Spleen (tissue), 11 donors: ENCODE measurements around the gene MB. TPM values are rescaled to one million over a fixed set of nuclear protein-coding genes. Genes with fewer than 3 reads are reported as not detected.
A peak's percentile ranks its signal among the peaks of the same experiment; 100 is the strongest.

Source experiments
- DNase-seq: peaks from one replicate; pipeline ENCODE4 v3.0.0-alpha.2; 2020
- H3K27ac ChIP-seq, 8 donors: fragments of 200-600 bp; sonication (generic) in 7 of 8; 1 replicate in 4 of 8; 2 replicates in 4 of 8; pipeline versions ENCODE4 v1.5.0 to v1.8.0; 2016 to 2021; ENCODE audit warnings: inconsistent platforms in 4 of 8, mild to moderate bottlenecking in 4 of 8, moderate library complexity in 1 of 8
- H3K27me3 ChIP-seq, 7 donors: fragments of 200-600 bp; sonication (generic) in 6 of 7; replicated peaks in 1 of 7; 1 replicate in 4 of 7; 2 replicates in 3 of 7; pipeline versions ENCODE4 v1.5.0 to v1.8.0; 2016 to 2021; ENCODE audit warnings: inconsistent platforms in 3 of 7, mild to moderate bottlenecking in 1 of 7
- H3K36me3 ChIP-seq, 6 donors: fragments of 200-600 bp; sonication (generic) in 5 of 6; 1 replicate in 4 of 6; 2 replicates in 2 of 6; pipeline versions ENCODE4 v1.5.0 to v1.8.0; 2016 to 2021; ENCODE audit warnings: inconsistent platforms in 2 of 6
- H3K4me1 ChIP-seq, 6 donors: fragments of 200-600 bp; sonication (generic) in 5 of 6; 1 replicate in 3 of 6; 2 replicates in 3 of 6; pipeline versions ENCODE4 v1.5.0 to v1.8.0; 2016 to 2021; ENCODE audit warnings: inconsistent platforms in 3 of 6
- H3K4me3 ChIP-seq, 8 donors: fragments of 200-600 bp; sonication (generic) in 7 of 8; 1 replicate in 4 of 8; 2 replicates in 4 of 8; pipeline versions ENCODE4 v1.5.0 to v1.8.0; 2016 to 2021; ENCODE audit warnings: inconsistent platforms in 4 of 8, mild to moderate bottlenecking in 4 of 8, moderate library complexity in 2 of 8
- H3K9me3 ChIP-seq, 8 donors: fragments of 200-600 bp; sonication (generic) in 7 of 8; 1 replicate in 4 of 8; 2 replicates in 4 of 8; pipeline versions ENCODE4 v1.5.0 to v1.8.0; 2016 to 2021; ENCODE audit warnings: inconsistent platforms in 4 of 8
- POLR2A ChIP-seq, 3 donors: fragments of 450-650 bp; IDR thresholded peaks; one replicate each; pipeline ENCODE4 v1.5.1; 2017; ENCODE audit warnings: antibody characterized with exemption in 3 of 3, mild to moderate bottlenecking in 1 of 3
- POLR2AphosphoS5 ChIP-seq, 3 donors: sonication (generic); formaldehyde crosslinking; IDR thresholded peaks; one replicate each; pipeline ENCODE4 v1.5.1; 2017; ENCODE audit warnings: antibody characterized with exemption in 3 of 3
- WGBS, 5 donors: extraction: QIAGEN DNeasy Blood & Tissue Kit in 3 of 5; methylation state at CpG; one replicate each; pipeline versions ENCODE4 v1.1.5 to v1.1.7; 2013 to 2018; 5-methylcytosine and 5-hydroxymethylcytosine counted together
- intact Hi-C: fragments of 100-400 bp; cut with DNase I; formaldehyde crosslinking; loops from one replicate; pipeline ENCODE4 v1.15.0; 2023; ENCODE audit warnings: low total_unique reads
- polyA plus RNA-seq, 3 donors: library from polyadenylated mRNA; stranded (reverse); fragments of 200-250 nt; gene quantifications; one replicate each; pipeline ENCODE4 v1.2.1, GENCODE V29; 2013
- total RNA-seq, 7 donors: library from RNA; depleted of rRNA in 3 of 7; stranded (reverse); fragments of >200 nt in 3 of 7; fragmentation: NEBNext Ultra II Directional in 4 of 7; extraction: Animal tissue kit (Norgen Biotek cat#: 25700) in 4 of 7; gene quantifications; one replicate each; pipeline versions ENCODE4 v1.1.0 to v1.2.1, GENCODE V29; 2016 to 2021
- TF ChIP-seq, protein P1 (sequence below), 11 experiments: fragments of 200-600 bp in 7 of 11; fragments of 450-650 bp in 4 of 11; sonication (generic) in 4 of 11; IDR thresholded peaks in 8 of 11; conservative IDR thresholded peaks in 3 of 11; 1 replicate in 7 of 11; 2 replicates in 4 of 11; pipeline versions ENCODE4 v1.4.0 to v1.8.0; 2016 to 2021; ENCODE audit warnings: antibody characterized with exemption in 11 of 11, inconsistent platforms in 4 of 11, mild to moderate bottlenecking in 1 of 11
- donor health status: healthy with polysubstance abuse.
- donor health status: DM: no; HTN: no; CAD: no; lungs with moderate emphysema.
- donor health status: DM: no; HTN: no; CAD: no.
- donor health status: Bipolar disorder and iron deficiency.
- donor health status: healthy.
- donor health status: DM: no; HTN: no; CAD: no.
- donor health status: DM: yes; HTN: yes; CAD: no.

MB gene
- total and polyA plus RNA-seq, 10 donors: 0.64 to 5.0 (median 1.1) TPM; not detected in 6

DNA sequence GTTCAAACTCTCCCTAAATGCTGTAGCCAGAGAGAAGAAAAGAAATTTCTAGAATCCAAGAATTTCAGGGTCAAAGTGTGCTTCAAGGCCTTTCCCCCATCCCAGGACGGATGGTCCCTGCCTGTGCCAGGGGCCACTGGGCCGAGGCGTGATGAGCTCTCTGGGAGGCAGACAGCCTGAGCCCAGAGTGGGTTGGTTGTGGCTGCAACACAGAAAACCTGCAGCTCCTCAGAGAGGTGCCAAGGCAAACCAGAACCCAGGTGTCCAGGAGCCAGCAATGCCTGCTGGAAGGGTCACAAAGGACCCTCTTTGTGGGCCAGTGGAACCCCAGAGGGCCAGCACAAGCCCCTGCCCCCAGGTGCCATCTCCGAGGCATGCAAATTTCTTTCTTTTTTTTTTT is 28.5 kb upstream of the MB start:
- Histone ChIP-seq H3K27me3 (no peaks in the 10 kb centered on the region), H3K9me3 (no peaks in the 10 kb centered on the region), H3K4me3 (no peak overlapping the region), H3K4me1 (peaks cover 23 to 46% (median 37%) of the 10 kb centered on the region in 6 donors), H3K36me3 (no peaks in the 10 kb centered on the region), H3K27ac (peak overlapping the region in 2 of 8 donors; percentile 95 to 96)
- 85 to 93% (median 90%) methylated on average over 4 of the region's 4 CpGs for WGBS, 5 donors
- TF ChIP-seq, protein P1, sequence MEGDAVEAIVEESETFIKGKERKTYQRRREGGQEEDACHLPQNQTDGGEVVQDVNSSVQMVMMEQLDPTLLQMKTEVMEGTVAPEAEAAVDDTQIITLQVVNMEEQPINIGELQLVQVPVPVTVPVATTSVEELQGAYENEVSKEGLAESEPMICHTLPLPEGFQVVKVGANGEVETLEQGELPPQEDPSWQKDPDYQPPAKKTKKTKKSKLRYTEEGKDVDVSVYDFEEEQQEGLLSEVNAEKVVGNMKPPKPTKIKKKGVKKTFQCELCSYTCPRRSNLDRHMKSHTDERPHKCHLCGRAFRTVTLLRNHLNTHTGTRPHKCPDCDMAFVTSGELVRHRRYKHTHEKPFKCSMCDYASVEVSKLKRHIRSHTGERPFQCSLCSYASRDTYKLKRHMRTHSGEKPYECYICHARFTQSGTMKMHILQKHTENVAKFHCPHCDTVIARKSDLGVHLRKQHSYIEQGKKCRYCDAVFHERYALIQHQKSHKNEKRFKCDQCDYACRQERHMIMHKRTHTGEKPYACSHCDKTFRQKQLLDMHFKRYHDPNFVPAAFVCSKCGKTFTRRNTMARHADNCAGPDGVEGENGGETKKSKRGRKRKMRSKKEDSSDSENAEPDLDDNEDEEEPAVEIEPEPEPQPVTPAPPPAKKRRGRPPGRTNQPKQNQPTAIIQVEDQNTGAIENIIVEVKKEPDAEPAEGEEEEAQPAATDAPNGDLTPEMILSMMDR (IDR thresholded peaks at IDR 0.05 in 8 of 11, conservative IDR thresholded peaks at IDR 0.05 in 3 of 11): no peak
- TF ChIP-seq POLR2AphosphoS5 (IDR thresholded peaks at IDR 0.05) (no peak), POLR2A (IDR thresholded peaks at IDR 0.05) (no peak)
- peak; percentile 77 for DNase-seq
- intact Hi-C loops: no loop called here

DNA sequence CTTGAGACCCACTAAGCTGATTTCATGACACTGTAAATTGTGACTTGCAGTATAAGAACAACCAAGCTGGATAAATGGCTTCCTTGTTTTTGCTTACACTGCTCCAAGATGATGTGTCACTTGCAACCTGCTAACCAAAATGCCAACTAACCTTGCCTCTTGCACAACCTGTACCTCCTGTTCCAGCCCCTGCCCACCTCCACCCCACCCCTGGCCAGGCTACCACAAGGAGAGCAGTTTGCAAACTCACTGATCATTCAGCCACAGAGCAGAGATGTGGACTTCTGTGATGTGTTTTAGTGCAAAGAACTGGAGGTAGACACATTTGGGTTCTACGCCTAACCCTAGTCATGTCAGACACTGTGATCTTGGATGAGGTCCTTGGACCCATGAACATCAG is 26.9 kb upstream of the MB start:
- Histone ChIP-seq H3K4me3 (no peak overlapping the region), H3K27ac (no peak overlapping the region), H3K36me3 (no peaks in the 10 kb centered on the region), H3K4me1 (peaks cover 12 to 30% (median 20%) of the 10 kb centered on the region in 6 donors), H3K27me3 (no peaks in the 10 kb centered on the region), H3K9me3 (no peaks in the 10 kb centered on the region)
- DNase-seq: peak; percentile 25
- TF ChIP-seq POLR2AphosphoS5 (IDR thresholded peaks at IDR 0.05) (no peak), POLR2A (IDR thresholded peaks at IDR 0.05) (no peak)
- TF ChIP-seq, protein P1 (IDR thresholded peaks at IDR 0.05 in 8 of 11, conservative IDR thresholded peaks at IDR 0.05 in 3 of 11): no peak
- 92 to 100% (median 100%) methylated on average over 1 of the region's 1 CpG for WGBS, 5 donors
- intact Hi-C loops: no loop called here

- H3K9me3 ChIP-seq: no peaks in the 10 kb centered on the region
- TF ChIP-seq, protein P1 (IDR thresholded peaks at IDR 0.05 in 8 of 11, conservative IDR thresholded peaks at IDR 0.05 in 3 of 11): no peak
- TF ChIP-seq POLR2AphosphoS5 (IDR thresholded peaks at IDR 0.05) (peak in 1 of 3 donors; percentile 9), POLR2A (IDR thresholded peaks at IDR 0.05) (no peak)
- peak; percentile 47 for DNase-seq
- H3K36me3 ChIP-seq: no peaks in the 10 kb centered on the region
- intact Hi-C loops: no loop called here
- H3K4me3 ChIP-seq: no peak overlapping the region
- no peaks in the 10 kb centered on the region for H3K27me3 ChIP-seq
- peak overlapping the region in 2 of 8 donors; percentile 4 to 6 for H3K27ac ChIP-seq
- H3K4me1 ChIP-seq: peaks cover 5 to 27% (median 8%) of the 10 kb centered on the region in 6 donors
- WGBS, 5 donors: 79 to 88% (median 87%) methylated on average over 2 of the region's 2 CpGs; no CpG with 5 or more reads in 1 of the 5 donors
Observed at GRCh38 chr22:35642305-35642741, 25.2 kb upstream of the MB start.

DNA sequence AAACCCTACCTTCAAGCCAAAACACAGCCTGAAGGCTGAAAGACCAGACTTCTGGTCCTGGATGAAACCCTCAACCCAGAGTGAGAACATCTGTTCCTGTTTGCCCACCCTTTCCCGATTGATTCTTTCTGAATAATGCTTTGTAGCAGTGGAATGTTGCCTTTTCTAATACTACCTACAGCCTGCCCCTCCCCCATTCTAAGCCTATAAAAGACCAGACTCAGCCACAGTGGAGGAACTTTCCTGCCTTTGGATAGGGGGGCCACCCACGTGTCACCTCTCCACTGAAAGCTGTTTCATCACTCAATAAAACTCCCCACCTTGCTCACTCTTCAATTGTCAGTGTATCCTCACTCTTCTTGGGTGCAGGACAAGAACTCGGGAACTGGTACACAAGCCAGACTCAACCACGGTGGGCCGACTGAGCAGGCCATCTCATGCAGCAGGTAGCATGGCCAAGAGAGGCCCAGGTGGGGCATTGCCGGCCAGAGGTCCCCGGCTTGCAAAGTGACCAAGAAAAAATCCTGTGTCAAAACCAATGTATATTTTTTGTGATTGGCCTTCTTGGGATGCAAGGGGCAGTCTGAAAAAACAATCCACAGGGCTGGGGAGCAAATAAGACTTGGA is 24.5 kb upstream of the MB start:
- H3K4me1 ChIP-seq: peaks cover 0 to 23% (median 1%) of the 10 kb centered on the region in 6 donors
- H3K27me3 ChIP-seq: no peaks in the 10 kb centered on the region
- DNase-seq: peak; percentile 51
- no peak for TF ChIP-seq POLR2AphosphoS5 (IDR thresholded peaks at IDR 0.05)
- TF ChIP-seq POLR2A (IDR thresholded peaks at IDR 0.05): no peak
- TF ChIP-seq, protein P1 (IDR thresholded peaks at IDR 0.05 in 8 of 11, conservative IDR thresholded peaks at IDR 0.05 in 3 of 11): no peak
- H3K27ac ChIP-seq: no peak overlapping the region
- no peaks in the 10 kb centered on the region for H3K36me3 ChIP-seq
- intact Hi-C loops: no loop called here
- H3K4me3 ChIP-seq: no peak overlapping the region
- no peaks in the 10 kb centered on the region for H3K9me3 ChIP-seq
- 83 to 88% (median 87%) methylated on average over 7 of the region's 7 CpGs for WGBS, 5 donors
